H7 (cell line): ENCODE measurements around the gene IL17C. TPM values are rescaled to one million over a fixed set of nuclear protein-coding genes. Genes with fewer than 3 reads are reported as not detected.
"Not testable (repeated sequence)": the region's sequence is repeated elsewhere in the genome, so short reads cannot be mapped to it uniquely, and the experiment has no call there.

Experiments used
- DNase-seq: peaks from one replicate; pipeline ENCODE4 v3.0.0; 2012
- H3K27me3 ChIP-seq: 2 replicates; pipeline ENCODE4 v1.6.0; 2011; ENCODE audit warnings: mild to moderate bottlenecking, low read length; ENCODE audit not compliant: control insufficient read depth, insufficient read depth
- H3K36me3 ChIP-seq: replicated peaks from 2 replicates; pipeline ENCODE4 v1.5.1; 2011; ENCODE audit warnings: low read length; ENCODE audit not compliant: control insufficient read depth, insufficient read depth
- H3K4me3 ChIP-seq: 2 replicates; pipeline ENCODE4 v1.5.1; 2011; ENCODE audit warnings: low read depth, mild to moderate bottlenecking, control low read depth, low read length, moderate library complexity; ENCODE audit not compliant: insufficient read depth
- total RNA-seq: library from RNA; depleted of rRNA; stranded (reverse); fragments of >200 nt; shearing (Covaris generic); gene quantifications from 2 replicates; pipeline ENCODE4 v1.2.3, GENCODE V29; 2014

IL17C gene
- total RNA-seq, 1 experiment from 2014 or later = 0.14 TPM

GRCh38 chr16:88601313-88602036 is 36.9 kb upstream of the IL17C start:
- DNase-seq = no peak
- Histone ChIP-seq H3K36me3 (peaks cover 20% of the 10 kb centered on the region), H3K27me3 (no peaks in the 10 kb centered on the region), H3K4me3 (no peak overlapping the region)

GRCh38 chr16:88602091-88602490 is 36.3 kb upstream of the IL17C start:
- no peak overlapping the region for H3K4me3 ChIP-seq
- H3K36me3 ChIP-seq = peaks cover 21% of the 10 kb centered on the region
- H3K27me3 ChIP-seq = no peaks in the 10 kb centered on the region
- DNase-seq = no peak

- Histone ChIP-seq H3K4me3 (no peak overlapping the region), H3K36me3 (peaks cover 12% of the 10 kb centered on the region)
Measured at GRCh38 chr16:88605186-88606147, 32.9 kb upstream of the IL17C start.

DNA sequence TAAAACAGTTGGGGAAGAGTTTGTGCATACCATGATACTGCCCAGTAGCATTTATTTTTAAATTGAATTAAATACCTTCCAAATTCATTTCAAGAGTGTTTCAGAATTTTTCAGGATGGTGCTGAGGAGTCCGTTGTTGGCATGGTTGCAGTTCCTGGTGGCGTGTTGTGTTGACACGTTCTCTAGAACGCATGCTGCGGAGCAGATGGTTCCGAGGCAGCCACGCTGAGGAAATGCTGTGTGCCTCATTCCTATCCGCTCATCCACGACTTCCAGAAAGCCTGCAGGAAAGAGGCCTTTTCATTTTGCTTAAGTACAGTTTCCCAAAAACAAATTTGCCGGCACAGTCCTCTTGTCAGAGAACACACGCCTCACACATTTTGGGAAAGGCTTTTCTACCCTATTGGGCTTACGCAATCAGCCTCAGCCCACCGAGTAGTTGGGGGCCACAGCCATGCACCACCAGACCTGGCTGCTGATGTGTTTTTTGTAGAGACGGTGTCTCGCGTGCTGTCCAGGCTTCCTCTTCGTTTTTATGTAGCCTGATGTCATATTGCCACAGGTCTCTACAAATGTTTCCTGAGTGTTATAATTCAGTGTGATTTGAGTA is 32.1 kb upstream of the IL17C start:
- no peak overlapping the region for H3K4me3 ChIP-seq
- H3K36me3 ChIP-seq = peaks cover 9% of the 10 kb centered on the region
- no peaks in the 10 kb centered on the region for H3K27me3 ChIP-seq
- no peak for DNase-seq

More at GRCh38 chr16:88605186-88606147, 32.9 kb upstream of the IL17C start:
- no peaks in the 10 kb centered on the region for H3K27me3 ChIP-seq
- no peak for DNase-seq

DNA sequence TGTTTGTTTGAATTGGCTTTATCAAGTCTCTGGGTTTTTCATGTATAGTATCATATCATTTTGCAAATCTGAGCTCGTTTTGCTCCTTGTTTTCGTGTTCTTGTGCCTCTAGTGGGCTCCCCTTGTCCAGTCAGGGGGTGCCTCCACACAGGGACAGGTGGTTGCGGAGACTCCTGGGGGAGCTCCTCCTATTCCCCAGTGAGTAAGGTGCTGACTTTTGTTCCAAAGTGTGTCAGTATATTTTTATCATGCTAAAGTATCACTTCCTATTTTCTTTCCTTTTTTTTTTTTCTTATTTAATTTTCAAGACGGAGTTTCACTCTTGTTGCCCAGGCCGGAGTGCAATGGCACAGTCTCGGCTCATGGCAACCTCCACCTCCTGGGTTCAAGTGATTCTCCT is 30.3 kb upstream of the IL17C start:
- Histone ChIP-seq H3K27me3 (no peaks in the 10 kb centered on the region), H3K36me3 (peaks cover 6% of the 10 kb centered on the region), H3K4me3 (no peak overlapping the region)
- DNase-seq = no peak

DNA sequence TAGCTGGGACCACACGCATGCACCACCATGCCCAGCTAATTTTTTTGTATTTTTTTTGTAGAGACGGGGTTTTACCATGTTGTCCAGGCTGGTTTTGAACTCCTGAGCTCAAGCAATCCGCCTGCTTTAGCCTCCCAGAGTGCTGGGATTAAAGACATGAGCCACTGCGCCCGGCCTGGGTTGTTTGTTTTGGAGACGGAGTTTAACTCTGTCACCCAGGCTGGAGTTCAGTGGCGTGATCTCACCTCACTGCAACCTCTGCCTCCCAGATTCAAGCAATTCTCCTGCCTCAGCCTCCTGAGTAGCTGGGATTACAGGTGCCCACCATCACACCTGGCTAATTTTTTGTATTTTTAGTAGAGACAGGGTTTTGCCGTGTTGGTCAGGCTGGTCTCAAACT is 28.9 kb upstream of the IL17C start:
- not testable (repeated sequence) for H3K27me3 ChIP-seq, H3K36me3 ChIP-seq, H3K4me3 ChIP-seq, DNase-seq

DNA sequence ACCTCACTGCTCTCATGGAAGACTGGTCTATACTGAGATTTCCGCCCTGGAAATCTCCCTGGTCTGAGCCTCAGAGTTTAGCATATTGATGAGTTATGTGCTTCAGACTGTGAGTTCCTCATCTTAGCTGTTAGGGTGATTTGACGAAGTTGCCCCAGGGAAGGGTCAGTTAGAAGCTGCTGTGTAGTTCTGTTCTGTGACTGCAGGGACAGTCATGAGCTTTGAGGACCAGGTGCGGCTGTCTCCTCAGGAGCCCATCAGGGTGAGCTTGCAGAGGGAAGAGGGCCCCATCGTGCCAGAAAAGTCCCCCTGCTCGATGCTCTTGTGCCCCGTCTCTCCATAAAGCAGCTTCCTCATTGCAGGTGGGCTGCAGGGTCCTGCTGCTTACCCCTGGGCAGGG is 28.3 kb upstream of the IL17C start:
- Histone ChIP-seq H3K4me3 (no peak overlapping the region), H3K27me3 (no peaks in the 10 kb centered on the region), H3K36me3 (peaks cover 7% of the 10 kb centered on the region)
- DNase-seq = peak; percentile 85

DNA sequence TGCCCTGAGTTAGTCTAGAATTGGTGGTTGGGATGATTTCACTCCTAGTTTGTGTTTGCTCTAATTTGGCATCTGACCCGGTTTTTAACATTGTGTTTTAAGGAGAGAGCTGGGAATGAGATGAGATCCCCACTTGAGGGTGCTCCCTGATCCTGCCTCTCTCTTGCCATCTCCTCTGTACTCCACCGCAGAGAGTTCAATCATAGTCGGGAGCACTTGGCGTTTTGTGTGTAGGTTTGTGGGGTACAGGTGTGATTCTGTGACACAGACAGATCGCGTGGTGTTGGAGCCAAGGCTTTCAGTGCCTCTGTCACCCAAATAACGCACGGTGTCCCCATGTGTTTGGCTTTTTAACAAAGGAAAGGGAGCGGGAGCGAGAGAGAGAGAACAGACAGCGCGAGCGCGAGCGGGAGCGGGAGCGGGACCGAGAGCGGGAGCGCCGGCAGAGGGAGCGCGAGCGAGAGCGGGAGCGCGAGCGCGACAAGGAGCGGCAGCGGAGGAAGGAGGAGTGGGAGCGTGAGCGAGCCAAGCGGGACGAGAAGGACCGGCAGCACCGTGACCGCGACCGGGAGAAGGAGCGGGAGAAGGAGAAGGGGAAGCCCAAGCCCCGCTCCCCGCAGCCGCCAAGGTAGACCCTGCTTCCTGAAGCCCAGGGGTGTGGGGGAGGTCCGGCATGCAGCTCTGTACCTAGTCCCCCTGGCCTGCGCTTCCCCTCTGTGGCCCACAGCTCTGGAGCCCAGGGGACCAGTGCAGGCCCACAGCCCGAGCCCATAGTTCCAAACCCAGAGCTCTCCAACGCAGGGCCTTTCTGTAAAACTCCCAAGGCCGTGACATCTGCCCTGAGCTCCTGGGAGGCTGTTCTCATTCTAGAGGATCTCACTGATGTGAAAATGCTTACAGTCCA is 27.2 kb upstream of the IL17C start:
- Histone ChIP-seq H3K27me3 (no peaks in the 10 kb centered on the region), H3K36me3 (peaks cover 5% of the 10 kb centered on the region), H3K4me3 (peak overlapping the region; percentile 19)
- peak; percentile 95 for DNase-seq

- H3K27me3 ChIP-seq = no peaks in the 10 kb centered on the region
- H3K4me3 ChIP-seq = no peak overlapping the region
- no peak for DNase-seq
- peaks cover 4% of the 10 kb centered on the region for H3K36me3 ChIP-seq
Measured at GRCh38 chr16:88613293-88613692, 25.1 kb upstream of the IL17C start.

GRCh38 chr16:88613911-88614817 is 24.2 kb upstream of the IL17C start:
- no peaks in the 10 kb centered on the region for H3K27me3 ChIP-seq
- H3K36me3 ChIP-seq = peaks cover 2% of the 10 kb centered on the region
- DNase-seq = no peak
- H3K4me3 ChIP-seq = no peak overlapping the region

GRCh38 chr16:88614818-88615580 is 23.4 kb upstream of the IL17C start:
- Histone ChIP-seq H3K27me3 (no peaks in the 10 kb centered on the region), H3K36me3 (peaks cover 2% of the 10 kb centered on the region), H3K4me3 (no peak overlapping the region)
- no peak for DNase-seq

GRCh38 chr16:88616320-88616719 is 22.1 kb upstream of the IL17C start:
- no peaks in the 10 kb centered on the region for H3K27me3 ChIP-seq
- H3K4me3 ChIP-seq = no peak overlapping the region
- peaks cover 2% of the 10 kb centered on the region for H3K36me3 ChIP-seq
- DNase-seq = no peak

GRCh38 chr16:88616736-88617135 is 21.6 kb upstream of the IL17C start:
- no peak for DNase-seq
- no peak overlapping the region for H3K4me3 ChIP-seq
- peaks cover 3% of the 10 kb centered on the region for H3K36me3 ChIP-seq
- no peaks in the 10 kb centered on the region for H3K27me3 ChIP-seq
